Naive thymus-derived CD4-positive, alpha-beta T cell (primary cell): Measurements from ENCODE around the gene SRPK2. TPM values are rescaled to one million over a fixed set of nuclear protein-coding genes. Genes with fewer than 3 reads are reported as not detected.
A peak's percentile ranks its signal among the peaks of the same experiment; 100 is the strongest.
"Not testable (repeated sequence)": the region's sequence is repeated elsewhere in the genome, so short reads cannot be mapped to it uniquely, and the experiment has no call there.

Experiments
- ATAC-seq: fragments of 150-1000 bp; cut with Tn5 transposase; 2 replicates; pipeline ENCODE4 v1.10.0; 2021; ENCODE audit warnings: mild to moderate bottlenecking, moderate library complexity
- CTCF ChIA-PET: fragments of 350-600 bp; sonication (Branson Sonifier 250); formaldehyde crosslinking; loops from one replicate; lab custom pipeline; 2021; ENCODE audit warnings: antibody characterized with exemption; lab: Charles Lee
- POLR2A ChIA-PET: fragments of 350-600 bp; sonication (Branson Sonifier 250); formaldehyde crosslinking; loops from one replicate; lab custom pipeline; 2021; ENCODE audit warnings: antibody characterized with exemption, inconsistent platforms; lab: Charles Lee
- DNase-seq, 9 donors: peaks; one replicate each; pipeline versions ENCODE4 v3.0.0 to v3.0.0-alpha.2; 2020 to 2022; ENCODE audit warnings: mixed read lengths in 1 of 9
- H3K27ac ChIP-seq: one replicate; pipeline ENCODE4 v1.7.0; 2013; ENCODE audit warnings: mild to moderate bottlenecking, low read depth, low read length, moderate library complexity
- H3K27me3 ChIP-seq, 2 donors: one replicate each; pipeline ENCODE4 v1.7.0; 2013; ENCODE audit warnings: low read length in 2 of 2, mild to moderate bottlenecking in 2 of 2, moderate library complexity in 2 of 2; ENCODE audit not compliant: control insufficient read depth in 2 of 2, insufficient read depth in 2 of 2
- H3K36me3 ChIP-seq, 3 experiments: 1 replicate in 2 of 3; 2 replicates in 1 of 3; pipeline ENCODE4 v1.7.0; 2013; ENCODE audit warnings: low read length in 3 of 3, mild to moderate bottlenecking in 3 of 3, moderate library complexity in 1 of 3; ENCODE audit not compliant: insufficient read depth in 3 of 3, control insufficient read depth in 2 of 3
- H3K4me1 ChIP-seq, 2 donors: one replicate each; pipeline ENCODE4 v1.7.0; 2013; ENCODE audit warnings: low read length in 2 of 2, mild to moderate bottlenecking in 2 of 2, moderate library complexity in 1 of 2; ENCODE audit not compliant: control insufficient read depth in 2 of 2, insufficient read depth in 2 of 2
- H3K4me3 ChIP-seq: 2 replicates; pipeline ENCODE4 v1.7.0; 2013; ENCODE audit warnings: mild to moderate bottlenecking, low read length
- H3K9me3 ChIP-seq, 3 experiments: 1 replicate in 2 of 3; 2 replicates in 1 of 3; pipeline ENCODE4 v1.7.0; 2013; ENCODE audit warnings: low read length in 3 of 3; ENCODE audit not compliant: control insufficient read depth in 2 of 3
- H3K27ac Mint-ChIP-seq, 9 donors: one replicate each; pipeline ENCODE4 v1.8.0; 2020 to 2022; ENCODE audit warnings: mixed read lengths in 9 of 9, mild to moderate bottlenecking in 8 of 9, moderate library complexity in 5 of 9, inconsistent platforms in 2 of 9
- H3K27me3 Mint-ChIP-seq, 5 donors: one replicate each; pipeline ENCODE4 v1.8.0; 2021 to 2022; ENCODE audit warnings: mixed read lengths in 5 of 5, mild to moderate bottlenecking in 1 of 5
- H3K36me3 Mint-ChIP-seq, 5 donors: one replicate each; pipeline ENCODE4 v1.8.0; 2020 to 2022; ENCODE audit warnings: mixed read lengths in 5 of 5, mild to moderate bottlenecking in 3 of 5, inconsistent platforms in 1 of 5
- H3K4me1 Mint-ChIP-seq, 7 donors: one replicate each; pipeline ENCODE4 v1.8.0; 2020 to 2022; ENCODE audit warnings: mixed read lengths in 7 of 7, mild to moderate bottlenecking in 3 of 7, inconsistent platforms in 1 of 7
- H3K4me3 Mint-ChIP-seq, 10 donors: one replicate each; pipeline ENCODE4 v1.8.0; 2020 to 2022; ENCODE audit warnings: mild to moderate bottlenecking in 10 of 10, mixed read lengths in 10 of 10, moderate library complexity in 6 of 10, inconsistent platforms in 2 of 10
- H3K9me3 Mint-ChIP-seq, 11 donors: one replicate each; pipeline ENCODE4 v1.8.0; 2020 to 2022; ENCODE audit warnings: mixed read lengths in 11 of 11, mild to moderate bottlenecking in 4 of 11, inconsistent platforms in 1 of 11, moderate library complexity in 1 of 11
- intact Hi-C, 2 donors: fragments of 100-400 bp; cut with micrococcal nuclease; formaldehyde crosslinking; loops; one replicate each; pipeline ENCODE4 v1.15.1; 2023
- polyA plus RNA-seq, 2 donors: library from polyadenylated mRNA; unstranded; fragments of 300-500 nt; fragmentation: Illumina TruSeq; gene quantifications; one replicate each; pipeline ENCODE4 v1.2.3, GENCODE V29; 2021
- total RNA-seq, 6 experiments: library from RNA in 5 of 6; stranded (reverse) in 5 of 6; gene quantifications; 1 replicate in 5 of 6; 2 replicates in 1 of 6; pipeline ENCODE4 v1.2.3 and lab custom pipeline; 2021 to 2026

Gene SRPK2
- total and polyA plus RNA-seq, 7 experiments from 2014 or later: 40.2 to 56.7 (median 46.8) TPM

- no peak for DNase-seq
- Mint-ChIP-seq H3K9me3 (peaks cover 0 to 5% (median 0%) of the 10 kb centered on the region in 11 donors), H3K27ac (peak overlapping the region in 2 of 9 donors; percentile 45 to 56), H3K4me1 (peaks cover 30 to 57% (median 48%) of the 10 kb centered on the region in 7 donors), H3K4me3 (no peak overlapping the region), H3K27me3 (no peaks in the 10 kb centered on the region), H3K36me3 (peaks cover 0 to 20% (median 12%) of the 10 kb centered on the region in 5 donors)
- Histone ChIP-seq H3K4me1 (peaks cover 4 to 13% of the 10 kb centered on the region in 2 donors), H3K9me3 (no peaks in the 10 kb centered on the region), H3K27me3 (no peaks in the 10 kb centered on the region), H3K36me3 (no peaks in the 10 kb centered on the region), H3K27ac (no peak overlapping the region), H3K4me3 (no peak overlapping the region)
- intact Hi-C loops: loop anchor here in 1 of 2 donors (5.0 kb wide), 1 partner anchor 51 kb away; no protein-coding TSS in a partner anchor
- no peak for ATAC-seq
- CTCF ChIA-PET: interaction anchor here (1.0 kb wide), 1 partner anchor 171 kb away, joined by 3 read pairs; no protein-coding TSS in a partner anchor
- POLR2A ChIA-PET: no interaction called here
These were observed 92.2 kb downstream of the SRPK2 start for GRCh38 chr7:105296491-105296890.

GRCh38 chr7:105295596-105296352 lies 92.9 kb downstream of the SRPK2 start:
- H3K4me1 ChIP-seq: peaks cover 4 to 13% of the 10 kb centered on the region in 2 donors
- Mint-ChIP-seq H3K27ac (peak overlapping the region in 3 of 9 donors; percentile 48 to 75 (median 56)), H3K27me3 (no peaks in the 10 kb centered on the region), H3K4me1 (peaks cover 27 to 54% (median 45%) of the 10 kb centered on the region in 7 donors), H3K4me3 (peak overlapping the region in 1 of 10 donors; percentile 31), H3K36me3 (peaks cover 0 to 19% (median 12%) of the 10 kb centered on the region in 5 donors), H3K9me3 (peaks cover 0 to 5% (median 0%) of the 10 kb centered on the region in 11 donors)
- ATAC-seq (no peak), DNase-seq (no peak)
- no peaks in the 10 kb centered on the region for H3K36me3 ChIP-seq
- H3K27me3 ChIP-seq: no peaks in the 10 kb centered on the region
- POLR2A ChIA-PET: no interaction called here
- no peak overlapping the region for H3K27ac ChIP-seq
- H3K9me3 ChIP-seq: no peaks in the 10 kb centered on the region
- no peak overlapping the region for H3K4me3 ChIP-seq
- CTCF ChIA-PET: interaction anchor here (0.6 to 1.0 kb wide), 2 partner anchors 171 to 271 kb away, joined by 3 read pairs; no protein-coding TSS in a partner anchor
- intact Hi-C loops: loop anchor here in 1 of 2 donors (5.0 kb wide), 1 partner anchor 52 kb away; no protein-coding TSS in a partner anchor

GRCh38 chr7:105294482-105294881 lies 94.2 kb downstream of the SRPK2 start:
- H3K27me3 Mint-ChIP-seq, H3K9me3 ChIP-seq, intact Hi-C loops, H3K27ac ChIP-seq, ATAC-seq, H3K9me3 Mint-ChIP-seq, DNase-seq, H3K4me3 ChIP-seq, H3K36me3 ChIP-seq, POLR2A ChIA-PET, H3K4me3 Mint-ChIP-seq, H3K27me3 ChIP-seq: not testable (repeated sequence)
- H3K36me3 Mint-ChIP-seq: peaks cover 0 to 23% (median 16%) of the 10 kb centered on the region in 5 donors
- CTCF ChIA-PET: interaction anchor here (0.8 kb wide), 1 partner anchor 140 kb away, joined by 4 read pairs; no protein-coding TSS in a partner anchor
- H3K4me1 ChIP-seq: peaks cover 0 to 13% of the 10 kb centered on the region in 2 donors
- peak overlapping the region in 1 of 9 donors; percentile 10 for H3K27ac Mint-ChIP-seq
- peaks cover 26 to 53% (median 44%) of the 10 kb centered on the region in 7 donors for H3K4me1 Mint-ChIP-seq

GRCh38 chr7:105289704-105290103 lies 99.0 kb downstream of the SRPK2 start:
- H3K27ac Mint-ChIP-seq: peak overlapping the region in 4 of 9 donors; percentile 5 to 17 (median 7)
- H3K4me1 ChIP-seq: no peaks in the 10 kb centered on the region
- H3K27me3 Mint-ChIP-seq: no peaks in the 10 kb centered on the region
- intact Hi-C loops: no loop called here
- H3K9me3 Mint-ChIP-seq: peaks cover 0 to 1% (median 0%) of the 10 kb centered on the region in 11 donors
- no peak overlapping the region for H3K27ac ChIP-seq
- H3K4me3 Mint-ChIP-seq: peak overlapping the region in 1 of 10 donors; percentile 43
- peaks cover 11 to 39% (median 27%) of the 10 kb centered on the region in 7 donors for H3K4me1 Mint-ChIP-seq
- no peak for DNase-seq
- ChIA-PET CTCF (no interaction called here), POLR2A (interaction anchor here (1.1 kb wide), 1 partner anchor 13 kb away, joined by 3 read pairs; no protein-coding TSS in a partner anchor)
- ATAC-seq: no peak
- H3K9me3 ChIP-seq: no peaks in the 10 kb centered on the region
- H3K27me3 ChIP-seq: no peaks in the 10 kb centered on the region
- no peaks in the 10 kb centered on the region for H3K36me3 ChIP-seq
- no peak overlapping the region for H3K4me3 ChIP-seq
- peaks cover 4 to 25% (median 11%) of the 10 kb centered on the region in 5 donors for H3K36me3 Mint-ChIP-seq

GRCh38 chr7:105286441-105286840 lies 102.3 kb downstream of the SRPK2 start:
- Histone ChIP-seq H3K36me3 (no peaks in the 10 kb centered on the region), H3K27me3 (no peaks in the 10 kb centered on the region), H3K4me1 (no peaks in the 10 kb centered on the region), H3K4me3 (no peak overlapping the region), H3K9me3 (no peaks in the 10 kb centered on the region), H3K27ac (no peak overlapping the region)
- Mint-ChIP-seq H3K36me3 (peaks cover 0 to 18% (median 7%) of the 10 kb centered on the region in 5 donors), H3K9me3 (peaks cover 0 to under 1% (median 0%) of the 10 kb centered on the region in 11 donors), H3K4me1 (peaks cover 14 to 62% (median 53%) of the 10 kb centered on the region in 7 donors), H3K27me3 (no peaks in the 10 kb centered on the region), H3K4me3 (no peak overlapping the region), H3K27ac (no peak overlapping the region)
- CTCF ChIA-PET: no interaction called here
- ATAC-seq (no peak), DNase-seq (no peak)
- intact Hi-C loops: no loop called here
- POLR2A ChIA-PET: interaction anchor here (1.4 kb wide), 1 partner anchor 36 kb away, joined by 3 read pairs; no protein-coding TSS in a partner anchor

GRCh38 chr7:105285118-105285874 lies 103.4 kb downstream of the SRPK2 start:
- POLR2A ChIA-PET: no interaction called here
- Mint-ChIP-seq H3K4me3 (no peak overlapping the region), H3K4me1 (peaks cover 14 to 67% (median 54%) of the 10 kb centered on the region in 7 donors), H3K27me3 (no peaks in the 10 kb centered on the region), H3K36me3 (peaks cover 0 to 18% (median 4%) of the 10 kb centered on the region in 5 donors), H3K27ac (no peak overlapping the region), H3K9me3 (no peaks in the 10 kb centered on the region)
- H3K27ac ChIP-seq: no peak overlapping the region
- DNase-seq (no peak), ATAC-seq (no peak)
- no peak overlapping the region for H3K4me3 ChIP-seq
- H3K36me3 ChIP-seq: no peaks in the 10 kb centered on the region
- H3K4me1 ChIP-seq: no peaks in the 10 kb centered on the region
- CTCF ChIA-PET: no interaction called here
- H3K9me3 ChIP-seq: no peaks in the 10 kb centered on the region
- H3K27me3 ChIP-seq: no peaks in the 10 kb centered on the region
- intact Hi-C loops: no loop called here
